GM23248 (cell line): ENCODE data around the gene SAP30BP. TPM values are rescaled to one million over a fixed set of nuclear protein-coding genes. Genes with fewer than 3 reads are reported as not detected.

ENCODE experiments used
- DNase-seq: peaks from one replicate; pipeline ENCODE4 v3.0.0-alpha.2; 2015
- H2AFZ ChIP-seq: fragments of 200-600 bp; sonication (generic); 2 replicates; pipeline ENCODE4 v1.6.1; 2016; ENCODE audit warnings: antibody characterized with exemption
- H3F3A ChIP-seq: fragments of 200-600 bp; sonication (generic); 2 replicates; pipeline ENCODE4 v1.6.1; 2016; ENCODE audit warnings: mild to moderate bottlenecking, antibody characterized with exemption, mixed run types; ENCODE audit not compliant: insufficient read depth
- H3K27ac ChIP-seq: fragments of 200-600 bp; sonication (generic); 2 replicates; pipeline ENCODE4 v1.5.1; 2016; ENCODE audit warnings: mild to moderate bottlenecking
- H3K27me3 ChIP-seq: fragments of 200-600 bp; sonication (generic); replicated peaks from 2 replicates; pipeline ENCODE4 v1.6.1; 2016; ENCODE audit warnings: mild to moderate bottlenecking; ENCODE audit not compliant: insufficient read depth
- H3K36me3 ChIP-seq: fragments of 200-600 bp; sonication (generic); 2 replicates; pipeline ENCODE4 v1.6.1; 2016; ENCODE audit warnings: low read depth, mild to moderate bottlenecking
- H3K4me1 ChIP-seq: fragments of 200-600 bp; sonication (generic); 2 replicates; pipeline ENCODE4 v1.6.1; 2016; ENCODE audit warnings: mild to moderate bottlenecking; ENCODE audit not compliant: insufficient read depth
- H3K4me2 ChIP-seq: fragments of 200-600 bp; sonication (generic); one replicate; pipeline ENCODE4 v1.6.1; 2016; ENCODE audit warnings: mild to moderate bottlenecking; ENCODE audit not compliant: unreplicated experiment
- H3K4me3 ChIP-seq: fragments of 200-600 bp; sonication (generic); 2 replicates; pipeline ENCODE4 v1.5.1; 2016; ENCODE audit warnings: mild to moderate bottlenecking
- H3K79me2 ChIP-seq: fragments of 200-600 bp; sonication (generic); 2 replicates; pipeline ENCODE4 v1.6.1; 2016; ENCODE audit warnings: mild to moderate bottlenecking; ENCODE audit not compliant: insufficient read depth
- H3K9ac ChIP-seq: fragments of 200-600 bp; sonication (generic); 2 replicates; pipeline ENCODE4 v1.6.1; 2016; ENCODE audit warnings: mild to moderate bottlenecking
- H3K9me2 ChIP-seq: fragments of 200-600 bp; sonication (generic); 2 replicates; pipeline ENCODE4 v1.6.1; 2016; ENCODE audit warnings: mixed run types, mild to moderate bottlenecking, moderate library complexity; ENCODE audit not compliant: insufficient read depth
- H3K9me3 ChIP-seq: fragments of 200-600 bp; sonication (generic); one replicate; pipeline ENCODE4 v1.6.1; 2017; ENCODE audit warnings: low read depth
- H4K20me1 ChIP-seq: fragments of 200-600 bp; sonication (generic); 2 replicates; pipeline ENCODE4 v1.6.0; 2016; ENCODE audit not compliant: insufficient read depth
- EZH2 ChIP-seq: fragments of 200-600 bp; sonication (generic); IDR thresholded peaks from 2 replicates; pipeline ENCODE4 v1.6.1; 2018; ENCODE audit warnings: antibody characterized with exemption, mild to moderate bottlenecking; ENCODE audit not compliant: insufficient read depth, poor library complexity, severe bottlenecking
- EZH2phosphoT487 ChIP-seq: fragments of 200-600 bp; sonication (generic); IDR thresholded peaks from 2 replicates; pipeline ENCODE4 v1.6.1; 2018; ENCODE audit warnings: antibody characterized with exemption, moderate library complexity, mild to moderate bottlenecking, low read depth; ENCODE audit not compliant: insufficient read depth
- WGBS, 2 experiments: methylation state at CpG; one replicate each; pipeline ENCODE4 v1.1.6; 2015 to 2017; ENCODE audit warnings: low lambda C conversion rate in 2 of 2, low coverage in 1 of 2; ENCODE audit errors: missing lambda C conversion rate in 2 of 2; 5-methylcytosine and 5-hydroxymethylcytosine counted together
- in situ Hi-C: fragments of 300-500 bp; cut with MboI; formaldehyde crosslinking; loops from 2 replicates; pipeline ENCODE4 v1.15.0; 2020
- polyA plus RNA-seq: library from polyadenylated mRNA; unstranded; fragments of >200 nt; fragmentation: Nextera tagmentation; extraction: Ambion mirVana; gene quantifications from 2 replicates; pipeline ENCODE4 v1.2.1, GENCODE V29; 2016
- total RNA-seq: library from RNA; depleted of rRNA; stranded (reverse); fragments of >200 nt; shearing (Covaris generic); gene quantifications from 2 replicates; pipeline ENCODE4 v1.2.3, GENCODE V29; 2014

SAP30BP gene
- total and polyA plus RNA-seq, 2 experiments from 2014 or later = 60.8 to 93.1 TPM

- no peak overlapping the region for H3K27ac ChIP-seq
- no peaks in the 10 kb centered on the region for H3K27me3 ChIP-seq
- H3K79me2 ChIP-seq = no peaks in the 10 kb centered on the region
- H3K9me2 ChIP-seq = no peaks in the 10 kb centered on the region
- H3K9me3 ChIP-seq = no peaks in the 10 kb centered on the region
- no peak overlapping the region for H3K9ac ChIP-seq
- DNase-seq = peak; percentile 54
- no peak overlapping the region for H3K4me2 ChIP-seq
- H3K4me1 ChIP-seq = no peaks in the 10 kb centered on the region
- H3K36me3 ChIP-seq = peaks cover 4% of the 10 kb centered on the region; the same call in 1 of the 2 replicates
- H3F3A ChIP-seq = no peaks in the 10 kb centered on the region
- WGBS, 2 experiments = 64 to 67% methylated on average over 6 of the region's 6 CpGs
- no peak overlapping the region for H2AFZ ChIP-seq
- in situ Hi-C loops = loop anchor here (10.0 kb wide), 1 partner anchor 58 kb away; no protein-coding TSS in a partner anchor
- no peak for TF ChIP-seq EZH2phosphoT487
- H4K20me1 ChIP-seq = no peaks in the 10 kb centered on the region
- no peak overlapping the region for H3K4me3 ChIP-seq
Measured at GRCh38 chr17:75652934-75653549, 14.1 kb upstream of the SAP30BP start.

GRCh38 chr17:75654176-75654575, 13.0 kb upstream of the SAP30BP start:
- no peak overlapping the region for H3K4me2 ChIP-seq
- DNase-seq = peak; percentile 24
- no peaks in the 10 kb centered on the region for H3K79me2 ChIP-seq
- H3K9me3 ChIP-seq = no peaks in the 10 kb centered on the region
- no peak overlapping the region for H3K9ac ChIP-seq
- no peaks in the 10 kb centered on the region for H3F3A ChIP-seq
- WGBS, 2 experiments = 44 to 56% methylated on average over 2 of the region's 2 CpGs
- H3K4me1 ChIP-seq = no peaks in the 10 kb centered on the region
- H3K27me3 ChIP-seq = no peaks in the 10 kb centered on the region
- no peak overlapping the region for H2AFZ ChIP-seq
- TF ChIP-seq EZH2phosphoT487 (no peak), EZH2 (no peak)
- H3K9me2 ChIP-seq = no peaks in the 10 kb centered on the region
- H3K36me3 ChIP-seq = peaks cover 4% of the 10 kb centered on the region; the same call in 1 of the 2 replicates
- H3K27ac ChIP-seq = no peak overlapping the region
- no peaks in the 10 kb centered on the region for H4K20me1 ChIP-seq
- in situ Hi-C loops = loop anchor here (10.0 kb wide), 1 partner anchor 59 kb away; no protein-coding TSS in a partner anchor
- H3K4me3 ChIP-seq = no peak overlapping the region

GRCh38 chr17:75658237-75658636, 8.9 kb upstream of the SAP30BP start:
- H3K9ac ChIP-seq = no peak overlapping the region
- TF ChIP-seq EZH2phosphoT487 (no peak), EZH2 (no peak)
- no peak overlapping the region for H3K4me3 ChIP-seq
- no peaks in the 10 kb centered on the region for H3F3A ChIP-seq
- no peak overlapping the region for H2AFZ ChIP-seq
- H3K79me2 ChIP-seq = no peaks in the 10 kb centered on the region
- no peaks in the 10 kb centered on the region; the same call in 1 of the 2 replicates for H3K36me3 ChIP-seq
- WGBS, 2 experiments = 82 to 88% methylated on average over 5 of the region's 5 CpGs
- in situ Hi-C loops = loop anchor here (10.0 kb wide), 1 partner anchor 63 kb away; no protein-coding TSS in a partner anchor
- H3K4me2 ChIP-seq = no peak overlapping the region
- DNase-seq = no peak
- no peaks in the 10 kb centered on the region for H4K20me1 ChIP-seq
- no peaks in the 10 kb centered on the region for H3K4me1 ChIP-seq
- H3K27me3 ChIP-seq = no peaks in the 10 kb centered on the region
- H3K9me3 ChIP-seq = no peaks in the 10 kb centered on the region
- no peaks in the 10 kb centered on the region for H3K9me2 ChIP-seq
- no peak overlapping the region for H3K27ac ChIP-seq

- H3K27ac ChIP-seq = no peak overlapping the region
- in situ Hi-C loops = no loop called here
- no peaks in the 10 kb centered on the region for H3K9me2 ChIP-seq
- no peak overlapping the region for H3K4me2 ChIP-seq
- H4K20me1 ChIP-seq = no peaks in the 10 kb centered on the region
- H3K9ac ChIP-seq = no peak overlapping the region
- H3K9me3 ChIP-seq = no peaks in the 10 kb centered on the region
- TF ChIP-seq EZH2phosphoT487 (no peak), EZH2 (no peak)
- DNase-seq = no peak
- H3K4me1 ChIP-seq = peaks cover 7% of the 10 kb centered on the region; the same call in 1 of the 2 replicates
- no peak overlapping the region for H2AFZ ChIP-seq
- 77 to 89% methylated on average over 4 of the region's 4 CpGs for WGBS, 2 experiments
- no peaks in the 10 kb centered on the region; the same call in 1 of the 2 replicates for H3K36me3 ChIP-seq
- no peak overlapping the region for H3K4me3 ChIP-seq
- H3F3A ChIP-seq = no peaks in the 10 kb centered on the region
- H3K27me3 ChIP-seq = no peaks in the 10 kb centered on the region
- H3K79me2 ChIP-seq = peaks cover 17% of the 10 kb centered on the region
Measured at GRCh38 chr17:75661531-75661930, 5.6 kb upstream of the SAP30BP start.
